Activated CD8-positive, alpha-beta memory T cell treated with anti-CD3 and anti-CD28 coated beads for 48 hours (primary cell): Measurements from ENCODE around the gene RALY.

Source experiments
- DNase-seq, 3 experiments: peaks; one replicate each; pipeline ENCODE4 v3.0.0-alpha.2; 2020; ENCODE audit warnings: low read depth in 2 of 3, low spot score in 2 of 3

The RALY gene

GRCh38 chr20:34075647-34076046 lies 81.9 kb downstream of the RALY start:
- DNase-seq = no peak

GRCh38 chr20:34076952-34077351 lies 83.2 kb downstream of the RALY start:
- DNase-seq = no peak

- no peak for DNase-seq
Observed at GRCh38 chr20:34078540-34078939, 84.8 kb downstream of the RALY start.

DNA sequence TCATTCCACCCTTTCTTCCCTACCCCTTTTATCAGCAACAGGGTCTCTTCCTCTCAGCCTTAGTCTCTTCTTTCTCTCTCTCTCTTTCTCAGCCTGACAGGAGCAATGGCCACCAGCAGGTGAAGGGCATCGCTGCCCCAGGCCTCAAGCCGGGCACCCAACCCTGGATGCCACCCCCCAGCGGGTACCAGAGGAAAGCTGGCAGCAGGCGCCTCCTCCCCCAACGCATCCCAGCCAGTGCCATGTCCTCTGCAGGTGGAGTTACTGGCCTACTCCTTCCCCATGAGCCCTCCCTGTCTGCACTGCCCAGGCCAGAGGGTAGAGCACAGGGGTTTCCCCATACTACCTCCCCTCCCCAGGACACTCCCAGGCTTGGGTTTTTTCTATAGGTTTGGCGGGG lies 86.1 kb downstream of the RALY start:
- no peak for DNase-seq

DNA sequence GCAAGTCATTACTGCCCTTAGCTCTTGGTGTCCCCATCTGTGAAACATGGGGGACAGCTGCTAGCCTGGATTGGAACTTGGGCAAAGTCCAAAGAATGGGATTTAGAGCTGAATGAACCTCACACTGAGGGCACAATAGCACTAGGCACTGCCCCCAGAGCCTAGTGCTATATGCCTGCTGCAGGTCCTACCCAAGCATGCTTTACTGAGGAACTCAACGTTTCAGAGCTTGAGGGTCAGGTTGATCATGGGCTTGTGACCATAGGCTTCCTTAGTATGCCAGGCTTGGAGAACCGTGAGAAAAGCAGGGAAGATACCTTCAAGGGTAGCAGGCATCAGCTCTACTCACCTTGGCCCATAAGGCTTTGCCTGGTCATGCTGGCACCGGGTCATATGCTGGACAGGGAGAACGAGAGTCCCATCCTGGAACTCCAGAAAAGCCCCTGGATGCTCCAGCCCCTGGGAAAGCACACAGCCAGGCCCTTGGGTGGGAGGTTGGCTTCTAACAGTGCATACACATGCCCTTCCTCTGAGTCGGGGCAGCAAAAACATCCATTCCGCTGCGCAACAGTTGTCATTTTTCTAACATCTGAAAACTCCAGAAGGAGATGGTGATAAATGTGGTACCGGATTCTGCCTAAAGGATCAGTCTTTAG lies 88.6 kb downstream of the RALY start:
- no peak for DNase-seq

GRCh38 chr20:34083137-34083536 lies 89.4 kb downstream of the RALY start:
- no peak for DNase-seq

- DNase-seq = no peak
Observed at GRCh38 chr20:34083781-34084180, 90.1 kb downstream of the RALY start.

DNA sequence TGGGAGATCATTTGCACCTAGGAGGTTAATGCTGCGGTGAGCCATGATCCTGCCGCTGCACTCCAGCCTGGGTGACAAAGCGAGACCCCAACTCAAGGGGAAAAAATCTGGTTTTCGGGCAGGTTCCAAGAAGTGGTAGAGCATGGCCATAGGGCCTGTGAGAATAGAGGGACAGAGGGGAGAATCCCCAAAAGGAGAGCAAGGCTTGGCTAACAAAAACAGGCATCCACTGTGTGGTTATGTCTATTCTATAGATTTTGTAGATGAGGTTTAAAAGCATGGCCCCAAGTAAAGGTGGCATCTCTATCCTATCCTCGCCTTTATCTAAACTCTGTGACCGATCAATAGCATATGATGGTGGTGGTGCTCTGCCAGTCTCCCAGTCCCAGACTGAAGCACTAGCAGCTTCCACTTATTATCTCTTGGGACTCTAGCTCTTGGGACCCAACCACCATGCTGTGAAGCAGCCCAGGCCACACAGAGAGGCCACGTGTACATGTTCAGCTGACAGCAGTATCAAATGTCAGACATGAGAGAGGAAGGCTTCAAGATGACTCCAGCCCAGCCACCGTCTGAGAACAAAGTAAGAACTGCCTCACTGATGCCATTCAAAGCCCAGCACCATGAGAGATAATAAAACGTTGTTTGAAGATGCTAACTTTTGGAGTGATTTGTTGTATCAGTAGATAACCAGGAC lies 90.7 kb downstream of the RALY start:
- no peak for DNase-seq

DNA sequence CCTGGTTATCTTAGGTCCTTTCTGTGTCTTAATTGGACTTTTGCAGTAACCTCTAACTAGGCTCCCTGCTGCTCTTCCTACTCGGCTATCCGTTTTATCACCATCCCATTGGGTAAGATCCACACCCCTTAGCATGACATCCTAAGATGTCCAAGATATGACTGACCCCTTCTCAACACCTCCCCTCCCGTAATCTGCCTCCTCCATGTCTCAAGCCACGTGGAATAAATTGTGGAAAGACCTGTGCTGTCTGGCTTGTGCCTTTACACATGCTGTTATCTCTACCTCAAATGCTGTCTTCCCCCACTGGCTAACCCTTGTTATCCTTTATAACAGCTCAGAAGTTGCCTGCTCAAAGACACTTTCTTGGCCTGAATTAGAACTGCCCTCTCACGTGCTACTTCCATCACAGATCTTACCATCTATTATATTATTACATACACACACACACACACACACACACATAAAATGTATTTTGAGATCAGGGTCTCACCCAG lies 91.9 kb downstream of the RALY start:
- DNase-seq = no peak

GRCh38 chr20:34088305-34089174 lies 94.8 kb downstream of the RALY start:
- DNase-seq = no peak

DNA sequence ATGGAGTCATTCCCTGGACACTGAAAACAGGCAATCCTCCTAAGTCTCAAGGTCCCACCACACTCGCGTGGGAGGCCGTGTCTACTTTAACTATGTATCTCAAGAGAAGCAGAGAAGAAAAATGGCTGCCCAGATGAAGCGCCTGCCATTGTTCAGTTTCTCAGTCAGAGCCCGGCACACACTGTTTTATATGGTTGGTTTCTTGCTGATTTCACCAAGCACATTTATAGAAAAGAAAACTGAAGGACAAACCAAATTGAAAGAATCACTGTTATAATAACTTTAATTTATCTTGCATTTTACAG lies 95.4 kb downstream of the RALY start:
- DNase-seq = no peak

GRCh38 chr20:34089655-34090345 lies 96.1 kb downstream of the RALY start:
- no peak for DNase-seq

DNA sequence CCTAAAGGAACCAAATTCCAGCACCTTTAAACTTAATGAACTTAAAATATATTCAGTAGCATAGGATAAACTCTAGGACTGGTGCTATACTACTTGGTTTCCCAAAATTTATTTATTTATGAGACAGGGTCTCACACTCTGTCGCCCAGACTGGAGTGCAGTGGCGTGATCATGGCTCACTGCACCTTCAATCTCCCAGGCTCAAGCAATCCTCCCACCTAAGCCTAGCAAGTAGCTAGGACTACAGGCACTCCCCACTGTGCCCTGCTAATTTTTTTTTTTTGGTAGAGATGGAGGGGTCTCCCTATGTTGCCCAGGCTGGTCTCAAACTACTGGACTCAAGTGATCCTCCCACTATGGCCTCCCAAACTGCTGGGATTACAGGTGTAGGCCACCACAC lies 96.9 kb downstream of the RALY start:
- DNase-seq = no peak

GRCh38 chr20:34091637-34092200 lies 98.0 kb downstream of the RALY start:
- DNase-seq = no peak

- DNase-seq = no peak
Observed at GRCh38 chr20:34093895-34094294, 100.2 kb downstream of the RALY start.

DNA sequence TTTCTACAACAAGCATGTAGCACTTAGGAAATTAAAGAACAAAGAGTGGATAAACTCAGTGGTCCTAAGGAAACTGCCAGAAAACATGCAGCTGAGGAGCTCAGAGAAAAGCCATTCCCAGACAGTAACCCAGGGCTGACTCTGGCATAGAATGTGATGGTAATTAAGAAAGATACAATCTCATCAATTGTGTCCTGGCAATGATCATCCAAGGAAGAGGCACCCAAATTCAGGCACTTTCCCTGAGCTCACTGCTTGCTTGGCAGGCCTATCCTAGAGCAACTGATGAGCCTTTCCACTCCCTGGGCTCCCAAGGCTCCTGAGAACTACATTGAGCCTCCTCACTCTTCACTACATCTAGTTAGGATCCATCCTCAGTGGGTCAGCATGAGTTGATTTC lies 102.1 kb downstream of the RALY start:
- no peak for DNase-seq

DNA sequence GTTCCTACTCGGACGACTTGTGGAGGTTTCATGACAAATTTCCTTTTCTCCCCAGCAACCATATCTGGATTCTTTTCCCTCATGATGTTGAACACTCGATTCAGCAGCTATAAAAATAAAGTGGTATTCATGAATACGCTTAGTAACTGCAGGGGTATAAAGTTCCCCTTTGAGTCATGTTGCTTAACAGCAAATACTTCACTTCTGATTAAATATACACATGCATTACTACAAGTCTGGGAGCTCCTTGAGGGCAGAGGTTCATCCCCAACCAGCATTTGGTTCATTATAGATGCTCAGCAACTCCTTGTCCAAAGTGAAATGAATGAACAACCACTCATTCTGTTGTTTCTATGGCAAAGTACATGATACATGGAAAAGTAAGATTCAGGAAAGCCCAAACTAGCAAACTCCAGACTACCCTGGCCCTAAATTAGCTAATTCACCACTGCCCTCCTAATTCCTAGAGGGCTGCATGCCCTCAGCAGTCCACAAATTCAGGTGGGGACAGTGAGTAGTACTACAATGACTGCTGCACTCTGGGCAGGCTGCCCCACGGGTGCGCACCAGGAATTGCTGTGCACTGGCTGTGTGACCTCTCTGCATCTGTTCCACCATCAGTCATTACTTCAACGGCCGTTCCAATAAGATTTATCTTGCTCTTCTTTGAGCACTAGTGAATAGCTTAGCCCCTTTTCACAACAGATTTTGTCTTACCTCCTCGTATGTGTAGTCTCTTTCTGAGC lies 103.2 kb downstream of the RALY start:
- no peak for DNase-seq

DNA sequence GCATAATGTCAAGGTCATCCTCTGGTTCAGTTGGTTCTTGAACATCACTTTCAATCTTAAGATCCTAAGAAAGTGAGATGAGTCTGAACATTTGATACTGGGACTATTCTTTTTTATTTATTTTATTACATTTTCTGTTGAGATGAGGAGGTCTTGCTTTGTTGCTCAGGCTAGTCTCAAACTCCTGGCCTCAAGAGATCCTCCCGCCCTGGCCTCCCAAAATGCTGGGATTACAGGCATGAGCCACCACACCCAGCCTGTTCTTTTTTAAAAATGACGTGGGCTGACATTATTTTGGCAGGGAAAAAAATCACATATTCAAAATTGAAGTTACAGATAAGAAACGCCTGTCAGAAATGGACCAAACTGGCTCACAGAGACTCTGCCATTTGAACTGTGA lies 104.9 kb downstream of the RALY start:
- DNase-seq = no peak

GRCh38 chr20:34099675-34100074 lies 106.0 kb downstream of the RALY start:
- DNase-seq = no peak

- DNase-seq = no peak
Observed at GRCh38 chr20:34100576-34100975, 106.9 kb downstream of the RALY start.
